Measurements from ENCODE around the gene AEBP2. TPM values are rescaled to one million over a fixed set of nuclear protein-coding genes. Genes with fewer than 3 reads are reported as not detected.

Gene AEBP2
- total and polyA plus RNA-seq, 7 experiments from 2014 or later: 11.3 to 58.7 (median 49.6) TPM

GRCh38 chr12:19518209-19518608 lies 78.9 kb downstream of the AEBP2 start:
- Mint-ChIP-seq H3K9me3 (no peaks in the 10 kb centered on the region), H3K27me3 (no peaks in the 10 kb centered on the region), H3K4me1 (peaks cover 0 to 7% (median 2%) of the 10 kb centered on the region in 7 donors), H3K4me3 (no peak overlapping the region), H3K36me3 (peaks cover 0 to 27% (median 14%) of the 10 kb centered on the region in 5 donors), H3K27ac (no peak overlapping the region)
- peaks cover 7 to 17% (median 8%) of the 10 kb centered on the region in 3 experiments for H3K36me3 ChIP-seq (ENCODE audit: control insufficient read depth in 2 of 3, insufficient read depth in 3 of 3, low read length in 3 of 3)
- ATAC-seq (no peak), DNase-seq (no peak)
- no peak overlapping the region for H3K27ac ChIP-seq (ENCODE audit: low read depth, low read length)
- ChIA-PET CTCF (no interaction called here), POLR2A (no interaction called here)
- no peak overlapping the region for H3K4me3 ChIP-seq (ENCODE audit: low read length)
- no peaks in the 10 kb centered on the region for H3K27me3 ChIP-seq (ENCODE audit: control insufficient read depth in 2 of 2, insufficient read depth in 2 of 2, low read length in 2 of 2)
- no peaks in the 10 kb centered on the region for H3K9me3 ChIP-seq (ENCODE audit: control insufficient read depth in 2 of 3, low read length in 3 of 3)
- intact Hi-C loops (cut with micrococcal nuclease): no loop called here
- no peaks in the 10 kb centered on the region for H3K4me1 ChIP-seq (ENCODE audit: control insufficient read depth in 2 of 2, insufficient read depth in 2 of 2, low read length in 2 of 2)

DNA sequence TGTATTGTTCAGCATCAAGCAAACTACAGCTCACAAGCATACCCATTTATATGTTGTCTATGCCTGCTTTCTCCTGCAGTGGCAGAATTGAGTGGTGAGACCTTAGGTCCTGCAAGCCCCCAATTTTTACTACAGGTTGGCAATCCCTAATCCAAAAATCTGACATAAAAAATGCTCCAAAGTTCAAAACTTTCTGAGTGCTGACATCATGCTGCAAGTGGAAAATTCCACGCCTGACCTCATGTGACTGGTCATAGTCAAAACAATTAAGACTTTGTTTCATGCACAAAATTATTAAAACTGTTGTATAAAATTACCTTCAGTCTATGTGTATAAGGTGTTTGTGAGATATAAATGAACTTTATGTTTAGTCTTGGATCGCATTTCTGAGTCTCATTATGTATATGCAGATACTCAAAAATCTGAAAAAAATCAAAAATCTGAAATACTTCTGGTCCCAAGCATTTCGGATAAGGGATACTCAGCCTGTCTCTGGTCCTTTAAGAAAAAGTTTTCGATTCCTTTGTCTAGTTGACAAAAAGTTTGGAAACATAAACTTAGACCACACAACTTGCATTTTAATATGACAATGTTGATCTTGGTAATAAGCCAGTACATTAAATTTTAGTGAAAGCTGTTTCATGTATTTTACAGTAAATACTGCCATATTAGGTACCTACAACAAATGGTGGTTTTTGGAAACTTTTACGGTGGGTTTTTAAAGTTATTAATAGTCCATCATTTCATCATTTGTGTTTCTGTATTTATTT lies 81.5 kb downstream of the AEBP2 start:
- no peak for DNase-seq
- Histone ChIP-seq H3K4me3 (ENCODE audit: low read length) (no peak overlapping the region), H3K4me1 (ENCODE audit: control insufficient read depth in 2 of 2, insufficient read depth in 2 of 2, low read length in 2 of 2) (no peaks in the 10 kb centered on the region), H3K9me3 (ENCODE audit: control insufficient read depth in 2 of 3, low read length in 3 of 3) (no peaks in the 10 kb centered on the region), H3K36me3 (ENCODE audit: control insufficient read depth in 2 of 3, insufficient read depth in 3 of 3, low read length in 3 of 3) (peaks cover 7 to 14% (median 8%) of the 10 kb centered on the region in 3 experiments), H3K27me3 (ENCODE audit: control insufficient read depth in 2 of 2, insufficient read depth in 2 of 2, low read length in 2 of 2) (no peaks in the 10 kb centered on the region), H3K27ac (ENCODE audit: low read depth, low read length) (no peak overlapping the region)
- ATAC-seq: no peak
- H3K36me3 Mint-ChIP-seq: peaks cover 0 to 20% (median 11%) of the 10 kb centered on the region in 5 donors
- H3K27ac Mint-ChIP-seq: peak overlapping the region in 1 of 9 donors; percentile 17
- POLR2A ChIA-PET: no interaction called here
- intact Hi-C loops (cut with micrococcal nuclease): no loop called here
- CTCF ChIA-PET: no interaction called here
- no peaks in the 10 kb centered on the region for H3K27me3 Mint-ChIP-seq
- H3K4me1 Mint-ChIP-seq: peaks cover 0 to 11% (median 4%) of the 10 kb centered on the region in 7 donors
- H3K9me3 Mint-ChIP-seq: no peaks in the 10 kb centered on the region
- no peak overlapping the region for H3K4me3 Mint-ChIP-seq

DNA sequence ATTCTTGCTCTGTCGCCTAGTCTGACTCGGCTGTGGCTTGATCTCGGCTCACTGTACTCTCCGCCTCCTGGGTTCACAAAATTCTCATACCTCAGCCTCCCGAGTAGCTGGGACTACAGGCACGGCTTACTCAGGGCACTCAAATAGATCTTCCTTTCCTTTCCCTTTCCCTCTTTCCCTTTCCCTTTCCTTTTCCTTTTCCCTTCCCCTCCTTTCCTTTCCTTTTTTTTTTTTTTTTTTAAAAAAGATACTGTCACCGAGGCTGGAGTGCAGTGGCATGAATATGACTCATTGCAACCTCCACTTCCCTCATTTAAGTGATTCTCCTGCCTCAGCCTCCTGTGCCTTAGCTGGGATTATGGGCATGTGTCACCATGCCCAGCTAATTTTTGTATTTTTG lies 86.0 kb downstream of the AEBP2 start:
- intact Hi-C loops (cut with micrococcal nuclease): no loop called here
- no peaks in the 10 kb centered on the region for H3K27me3 Mint-ChIP-seq
- Histone ChIP-seq H3K27me3 (ENCODE audit: control insufficient read depth in 2 of 2, insufficient read depth in 2 of 2, low read length in 2 of 2) (no peaks in the 10 kb centered on the region), H3K27ac (ENCODE audit: low read depth, low read length) (no peak overlapping the region), H3K36me3 (ENCODE audit: control insufficient read depth in 2 of 3, insufficient read depth in 3 of 3, low read length in 3 of 3) (peaks cover 0 to 4% (median 0%) of the 10 kb centered on the region in 3 experiments), H3K4me1 (ENCODE audit: control insufficient read depth in 2 of 2, insufficient read depth in 2 of 2, low read length in 2 of 2) (no peaks in the 10 kb centered on the region), H3K9me3 (ENCODE audit: control insufficient read depth in 2 of 3, low read length in 3 of 3) (no peaks in the 10 kb centered on the region), H3K4me3 (ENCODE audit: low read length) (no peak overlapping the region)
- ChIA-PET POLR2A (interaction anchor here (1.0 kb wide), 1 partner anchor 17 kb away, joined by 6 read pairs; no protein-coding TSS in a partner anchor), CTCF (no interaction called here)
- no peaks in the 10 kb centered on the region for H3K9me3 Mint-ChIP-seq
- peak overlapping the region in 2 of 9 donors; percentile 17 to 56 for H3K27ac Mint-ChIP-seq
- no peak overlapping the region for H3K4me3 Mint-ChIP-seq
- ATAC-seq (no peak), DNase-seq (no peak)
- peaks cover 0 to 9% (median 4%) of the 10 kb centered on the region in 5 donors for H3K36me3 Mint-ChIP-seq
- peaks cover 16 to 46% (median 35%) of the 10 kb centered on the region in 7 donors for H3K4me1 Mint-ChIP-seq

- no peaks in the 10 kb centered on the region for H3K4me1 ChIP-seq (ENCODE audit: control insufficient read depth in 2 of 2, insufficient read depth in 2 of 2, low read length in 2 of 2)
- H3K36me3 ChIP-seq (ENCODE audit: control insufficient read depth in 2 of 3, insufficient read depth in 3 of 3, low read length in 3 of 3): no peaks in the 10 kb centered on the region
- H3K27ac ChIP-seq (ENCODE audit: low read depth, low read length): no peak overlapping the region
- intact Hi-C loops (cut with micrococcal nuclease): no loop called here
- Mint-ChIP-seq H3K4me3 (peak overlapping the region in 3 of 10 donors; percentile 0 to 17 (median 11)), H3K27ac (peak overlapping the region in 5 of 9 donors; percentile 9 to 53 (median 26)), H3K27me3 (no peaks in the 10 kb centered on the region), H3K4me1 (peaks cover 16 to 52% (median 41%) of the 10 kb centered on the region in 7 donors), H3K36me3 (peaks cover 0 to 11% (median 4%) of the 10 kb centered on the region in 5 donors), H3K9me3 (peaks cover 0 to 2% (median 0%) of the 10 kb centered on the region in 11 donors)
- DNase-seq (no peak), ATAC-seq (no peak)
- H3K27me3 ChIP-seq (ENCODE audit: control insufficient read depth in 2 of 2, insufficient read depth in 2 of 2, low read length in 2 of 2): no peaks in the 10 kb centered on the region
- ChIA-PET POLR2A (no interaction called here), CTCF (no interaction called here)
- H3K4me3 ChIP-seq (ENCODE audit: low read length): no peak overlapping the region
- H3K9me3 ChIP-seq (ENCODE audit: control insufficient read depth in 2 of 3, low read length in 3 of 3): no peaks in the 10 kb centered on the region
Observed at GRCh38 chr12:19527866-19528265, 88.6 kb downstream of the AEBP2 start.

GRCh38 chr12:19528750-19529149 lies 89.5 kb downstream of the AEBP2 start:
- Mint-ChIP-seq H3K27ac (peak overlapping the region in 5 of 9 donors; percentile 0 to 82 (median 47)), H3K9me3 (peaks cover 0 to 4% (median under 1%) of the 10 kb centered on the region in 11 donors), H3K4me3 (peak overlapping the region in 4 of 10 donors; percentile 11 to 61 (median 34)), H3K27me3 (no peaks in the 10 kb centered on the region), H3K4me1 (peaks cover 16 to 52% (median 41%) of the 10 kb centered on the region in 7 donors), H3K36me3 (peaks cover 0 to 16% (median 7%) of the 10 kb centered on the region in 5 donors)
- no peaks in the 10 kb centered on the region for H3K9me3 ChIP-seq (ENCODE audit: control insufficient read depth in 2 of 3, low read length in 3 of 3)
- H3K27ac ChIP-seq (ENCODE audit: low read depth, low read length): no peak overlapping the region
- ATAC-seq (no peak), DNase-seq (no peak)
- no peaks in the 10 kb centered on the region for H3K4me1 ChIP-seq (ENCODE audit: control insufficient read depth in 2 of 2, insufficient read depth in 2 of 2, low read length in 2 of 2)
- no peak overlapping the region for H3K4me3 ChIP-seq (ENCODE audit: low read length)
- intact Hi-C loops (cut with micrococcal nuclease): no loop called here
- no peaks in the 10 kb centered on the region for H3K27me3 ChIP-seq (ENCODE audit: control insufficient read depth in 2 of 2, insufficient read depth in 2 of 2, low read length in 2 of 2)
- POLR2A ChIA-PET: no interaction called here
- H3K36me3 ChIP-seq (ENCODE audit: control insufficient read depth in 2 of 3, insufficient read depth in 3 of 3, low read length in 3 of 3): no peaks in the 10 kb centered on the region
- CTCF ChIA-PET: no interaction called here

DNA sequence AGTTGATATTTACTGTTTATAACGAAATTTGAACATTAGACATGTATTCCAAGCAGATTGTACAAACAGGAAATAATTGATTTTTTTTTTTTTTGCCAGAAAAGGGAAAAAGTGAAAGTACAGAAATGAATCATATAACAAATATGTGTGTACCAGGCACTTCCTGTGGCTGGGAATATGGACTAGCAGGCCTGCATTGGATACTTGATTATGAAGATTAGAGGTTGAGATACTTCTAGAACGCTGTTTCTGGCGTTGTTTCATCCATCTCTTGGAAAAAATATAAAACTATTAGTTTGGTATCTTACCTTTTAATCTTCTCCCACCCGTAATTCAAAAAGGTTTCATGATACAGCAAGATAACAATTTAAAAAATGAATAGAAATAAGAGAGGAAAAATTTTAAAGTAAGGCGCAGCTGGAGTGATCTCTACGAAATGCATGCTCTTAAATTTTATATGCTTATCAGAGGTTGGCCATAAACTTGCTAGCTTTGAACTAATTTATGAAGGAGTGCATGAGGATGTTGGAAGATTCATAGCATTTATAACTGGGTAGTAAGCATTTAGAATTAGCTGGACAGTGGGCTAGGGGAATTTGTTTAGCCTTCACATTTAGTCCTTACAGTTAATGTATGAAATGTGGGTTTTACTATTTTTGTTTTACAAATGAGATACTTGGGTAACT lies 90.8 kb downstream of the AEBP2 start:
- Histone ChIP-seq H3K36me3 (ENCODE audit: control insufficient read depth in 2 of 3, insufficient read depth in 3 of 3, low read length in 3 of 3) (no peaks in the 10 kb centered on the region), H3K4me1 (ENCODE audit: control insufficient read depth in 2 of 2, insufficient read depth in 2 of 2, low read length in 2 of 2) (no peaks in the 10 kb centered on the region), H3K9me3 (ENCODE audit: control insufficient read depth in 2 of 3, low read length in 3 of 3) (no peaks in the 10 kb centered on the region), H3K27ac (ENCODE audit: low read depth, low read length) (no peak overlapping the region), H3K27me3 (ENCODE audit: control insufficient read depth in 2 of 2, insufficient read depth in 2 of 2, low read length in 2 of 2) (no peaks in the 10 kb centered on the region), H3K4me3 (ENCODE audit: low read length) (no peak overlapping the region)
- Mint-ChIP-seq H3K4me3 (no peak overlapping the region), H3K36me3 (peaks cover 3 to 18% (median 12%) of the 10 kb centered on the region in 5 donors), H3K4me1 (peaks cover 16 to 48% (median 41%) of the 10 kb centered on the region in 7 donors), H3K9me3 (peaks cover under 1 to 12% (median 4%) of the 10 kb centered on the region in 11 donors), H3K27me3 (no peaks in the 10 kb centered on the region), H3K27ac (peak overlapping the region in 1 of 9 donors; percentile 28)
- CTCF ChIA-PET: no interaction called here
- no peak for ATAC-seq
- no peak for DNase-seq
- POLR2A ChIA-PET: no interaction called here
- intact Hi-C loops (cut with micrococcal nuclease): no loop called here
